Measurements from ENCODE around the gene NID1. TPM values are rescaled to one million over a fixed set of nuclear protein-coding genes. Genes with fewer than 3 reads are reported as not detected.
"Not testable (repeated sequence)": the region's sequence is repeated elsewhere in the genome, so short reads cannot be mapped to it uniquely, and the experiment has no call there.

Gene NID1
- total and polyA plus RNA-seq, 2 experiments from 2014 or later = 77.7 to 82.0 TPM

DNA sequence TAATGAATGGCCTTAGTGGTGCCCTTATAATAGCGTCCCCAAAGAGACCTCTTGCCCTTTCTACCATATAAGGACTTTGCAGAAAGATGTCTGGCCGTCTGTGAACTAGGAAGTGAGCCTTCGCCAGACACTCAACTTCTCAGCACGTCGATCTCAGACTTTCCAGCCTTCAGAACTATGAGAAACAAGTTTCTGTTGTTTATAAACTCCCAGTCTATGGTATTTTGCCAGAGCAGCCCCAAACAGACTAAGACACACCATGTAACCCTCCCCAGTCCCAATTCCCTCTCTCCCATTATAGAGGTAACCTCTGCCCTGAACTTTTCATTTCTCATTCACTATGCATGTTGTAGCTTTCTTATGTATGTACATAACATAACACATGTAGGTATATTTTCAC lies 55.7 kb downstream of the NID1 start:
- no peak overlapping the region for H3K9ac ChIP-seq
- H3K4me2 ChIP-seq (ENCODE audit: unreplicated experiment) = peak overlapping the region; percentile 72
- H3K4me3 ChIP-seq = no peak overlapping the region
- H3F3A ChIP-seq (ENCODE audit: insufficient read depth) = peaks cover 15% of the 10 kb centered on the region
- H3K9me2 ChIP-seq (ENCODE audit: insufficient read depth) = no peaks in the 10 kb centered on the region
- TF ChIP-seq EZH2phosphoT487 (IDR thresholded peaks at IDR 0.05; ENCODE audit: insufficient read depth, low read depth) (no peak), EZH2 (IDR thresholded peaks at IDR 0.05; ENCODE audit: insufficient read depth, poor library complexity, severe bottlenecking) (no peak)
- H3K4me1 ChIP-seq (ENCODE audit: insufficient read depth) = peaks cover 17% of the 10 kb centered on the region
- WGBS, 2 experiments (ENCODE audit: low coverage in 1 of 2, low lambda C conversion rate in 2 of 2, missing lambda C conversion rate in 2 of 2) = 92 to 98% methylated on average over 5 of the region's 5 CpGs
- no peak for DNase-seq
- H3K36me3 ChIP-seq (ENCODE audit: low read depth) = 0 out of 2 replicates have a peak, but pooled peaks cover 3% of the 10 kb centered on the region
- no peak overlapping the region for H2AFZ ChIP-seq
- H4K20me1 ChIP-seq (ENCODE audit: insufficient read depth) = no peaks in the 10 kb centered on the region
- H3K9me3 ChIP-seq (ENCODE audit: low read depth) = no peaks in the 10 kb centered on the region
- no peaks in the 10 kb centered on the region for H3K79me2 ChIP-seq (ENCODE audit: insufficient read depth)
- no peaks in the 10 kb centered on the region for H3K27me3 ChIP-seq (replicated peaks; ENCODE audit: insufficient read depth)
- in situ Hi-C loops (cut with MboI) = no loop called here
- H3K27ac ChIP-seq = peak overlapping the region; percentile 63

DNA sequence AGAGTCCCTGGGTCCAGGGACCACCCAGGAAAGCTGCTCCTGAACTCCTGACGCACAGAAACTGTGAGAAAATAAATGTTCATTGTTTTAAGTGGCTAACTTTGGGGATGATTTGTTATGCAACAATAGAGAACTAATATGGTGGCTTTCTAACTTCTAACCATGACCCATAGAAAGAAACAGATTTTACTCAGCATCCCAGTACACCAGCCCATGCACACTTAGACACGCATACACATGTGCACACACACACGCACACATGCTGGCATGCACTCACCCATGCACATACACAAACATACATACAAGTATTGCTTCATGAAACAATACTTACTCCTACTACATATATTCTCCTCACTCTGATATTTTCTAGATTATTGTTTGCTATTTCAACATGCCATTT lies 57.1 kb downstream of the NID1 start:
- in situ Hi-C loops (cut with MboI) = no loop called here
- peaks cover 21% of the 10 kb centered on the region for H3F3A ChIP-seq (ENCODE audit: insufficient read depth)
- H3K27me3 ChIP-seq (replicated peaks; ENCODE audit: insufficient read depth) = no peaks in the 10 kb centered on the region
- no peak overlapping the region for H3K4me3 ChIP-seq
- WGBS, 2 experiments (ENCODE audit: low coverage in 1 of 2, low lambda C conversion rate in 2 of 2, missing lambda C conversion rate in 2 of 2) = 95 to 99% methylated on average over 3 of the region's 3 CpGs
- TF ChIP-seq EZH2 (IDR thresholded peaks at IDR 0.05; ENCODE audit: insufficient read depth, poor library complexity, severe bottlenecking) (no peak), EZH2phosphoT487 (IDR thresholded peaks at IDR 0.05; ENCODE audit: insufficient read depth, low read depth) (no peak)
- 0 out of 2 replicates have a peak, but pooled peaks cover 3% of the 10 kb centered on the region for H3K36me3 ChIP-seq (ENCODE audit: low read depth)
- no peak overlapping the region for H2AFZ ChIP-seq
- DNase-seq = no peak
- H3K9me3 ChIP-seq (ENCODE audit: low read depth) = no peaks in the 10 kb centered on the region
- H3K27ac ChIP-seq = no peak overlapping the region
- H3K4me1 ChIP-seq (ENCODE audit: insufficient read depth) = peaks cover 17% of the 10 kb centered on the region
- no peaks in the 10 kb centered on the region for H4K20me1 ChIP-seq (ENCODE audit: insufficient read depth)
- no peaks in the 10 kb centered on the region for H3K9me2 ChIP-seq (ENCODE audit: insufficient read depth)
- no peak overlapping the region for H3K9ac ChIP-seq
- H3K4me2 ChIP-seq (ENCODE audit: unreplicated experiment) = no peak overlapping the region
- H3K79me2 ChIP-seq (ENCODE audit: insufficient read depth) = no peaks in the 10 kb centered on the region

DNA sequence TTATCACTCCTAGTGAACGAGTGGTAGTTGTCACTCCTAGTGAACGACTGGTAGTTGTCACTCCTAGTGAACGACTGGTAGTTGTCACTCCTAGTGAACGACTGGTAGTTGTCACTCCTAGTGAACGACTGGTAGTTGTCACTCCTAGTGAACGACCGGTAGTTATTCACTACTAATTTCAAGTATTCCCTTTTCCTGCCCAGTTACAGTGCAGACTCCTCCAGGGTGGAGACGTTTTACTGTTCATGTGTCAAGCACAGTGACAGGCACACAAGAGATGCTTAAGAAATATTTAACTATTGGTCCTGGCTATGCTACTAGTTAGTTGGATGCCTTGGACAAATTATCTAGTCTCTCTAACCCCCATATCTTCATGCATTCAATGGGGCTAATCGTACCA lies 61.8 kb downstream of the NID1 start:
- H3K9me2 ChIP-seq (ENCODE audit: insufficient read depth); in situ Hi-C loops (cut with MboI); H3K9me3 ChIP-seq (ENCODE audit: low read depth); H3K27me3 ChIP-seq (replicated peaks; ENCODE audit: insufficient read depth); DNase-seq; H3K4me3 ChIP-seq; H3K4me2 ChIP-seq (ENCODE audit: unreplicated experiment); H3K36me3 ChIP-seq (ENCODE audit: low read depth); H2AFZ ChIP-seq; H3F3A ChIP-seq (ENCODE audit: insufficient read depth); H4K20me1 ChIP-seq (ENCODE audit: insufficient read depth); H3K27ac ChIP-seq; H3K9ac ChIP-seq; H3K79me2 ChIP-seq (ENCODE audit: insufficient read depth): not testable (repeated sequence)
- 81 to 83% methylated on average over 9 of the region's 9 CpGs for WGBS, 2 experiments (ENCODE audit: low coverage in 1 of 2, low lambda C conversion rate in 2 of 2, missing lambda C conversion rate in 2 of 2)
- H3K4me1 ChIP-seq (ENCODE audit: insufficient read depth) = peaks cover 19% of the 10 kb centered on the region

DNA sequence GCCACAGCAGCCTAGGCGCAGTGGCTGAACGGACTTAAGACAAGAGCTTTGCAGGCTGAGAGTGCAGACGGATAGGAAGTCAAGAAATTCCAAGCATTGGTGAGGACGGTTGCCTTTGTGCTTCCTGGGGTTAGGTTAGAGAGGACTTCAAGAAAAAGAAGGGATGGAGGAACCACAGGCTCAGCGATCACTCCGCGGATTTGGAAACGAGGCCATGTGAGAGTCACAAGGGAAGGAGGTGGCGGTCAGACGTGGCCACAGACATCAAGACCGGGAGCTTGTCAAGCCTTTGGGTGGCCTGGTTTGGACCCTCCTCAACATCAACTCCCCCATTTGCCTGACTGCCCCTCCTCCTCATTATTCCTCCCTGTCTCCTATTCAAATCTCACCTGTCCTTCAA lies 62.3 kb downstream of the NID1 start:
- H3K9ac ChIP-seq = no peak overlapping the region
- TF ChIP-seq EZH2 (IDR thresholded peaks at IDR 0.05; ENCODE audit: insufficient read depth, poor library complexity, severe bottlenecking) (no peak), EZH2phosphoT487 (IDR thresholded peaks at IDR 0.05; ENCODE audit: insufficient read depth, low read depth) (no peak)
- H3K4me1 ChIP-seq (ENCODE audit: insufficient read depth) = peaks cover 19% of the 10 kb centered on the region
- in situ Hi-C loops (cut with MboI) = no loop called here
- 0 out of 2 replicates have a peak, but pooled peaks cover 3% of the 10 kb centered on the region for H3K36me3 ChIP-seq (ENCODE audit: low read depth)
- peaks cover 9% of the 10 kb centered on the region; the same call in 1 of the 2 replicates for H3F3A ChIP-seq (ENCODE audit: insufficient read depth)
- no peaks in the 10 kb centered on the region for H4K20me1 ChIP-seq (ENCODE audit: insufficient read depth)
- no peak overlapping the region for H3K4me2 ChIP-seq (ENCODE audit: unreplicated experiment)
- 93 to 94% methylated on average over 11 of the region's 11 CpGs for WGBS, 2 experiments (ENCODE audit: low coverage in 1 of 2, low lambda C conversion rate in 2 of 2, missing lambda C conversion rate in 2 of 2)
- no peaks in the 10 kb centered on the region for H3K9me3 ChIP-seq (ENCODE audit: low read depth)
- no peak overlapping the region for H3K27ac ChIP-seq
- H2AFZ ChIP-seq = no peak overlapping the region
- H3K4me3 ChIP-seq = no peak overlapping the region
- no peaks in the 10 kb centered on the region for H3K9me2 ChIP-seq (ENCODE audit: insufficient read depth)
- no peak for DNase-seq
- H3K79me2 ChIP-seq (ENCODE audit: insufficient read depth) = no peaks in the 10 kb centered on the region
- no peaks in the 10 kb centered on the region for H3K27me3 ChIP-seq (replicated peaks; ENCODE audit: insufficient read depth)

DNA sequence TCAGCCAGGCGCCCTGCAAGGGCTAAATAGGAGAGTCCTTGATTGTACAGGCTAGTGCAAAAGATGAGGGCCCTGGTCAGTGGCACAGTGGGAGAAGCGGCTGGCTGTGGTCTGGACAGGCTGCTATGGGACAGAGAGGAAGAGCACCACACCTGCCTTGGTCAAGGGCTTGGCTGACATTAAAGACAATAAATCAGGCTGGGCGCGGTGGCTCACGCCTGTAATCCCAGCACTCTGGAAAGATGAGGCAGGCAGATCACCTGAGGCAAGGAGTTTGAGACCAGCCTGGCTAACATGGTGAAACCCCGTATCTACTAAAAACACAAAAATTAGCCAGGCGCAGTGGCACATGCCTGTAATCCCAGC lies 62.9 kb downstream of the NID1 start:
- 98% methylated on average over 7 of the region's 7 CpGs for WGBS, 2 experiments (ENCODE audit: low coverage in 1 of 2, low lambda C conversion rate in 2 of 2, missing lambda C conversion rate in 2 of 2)
- in situ Hi-C loops (cut with MboI) = no loop called here
- H3K27ac ChIP-seq = no peak overlapping the region

More for the DNA sequence above, 62.9 kb downstream of the NID1 start:
- Histone ChIP-seq H3K4me2 (ENCODE audit: unreplicated experiment) (no peak overlapping the region), H3K4me1 (ENCODE audit: insufficient read depth) (peaks cover 19% of the 10 kb centered on the region), H3K79me2 (ENCODE audit: insufficient read depth) (no peaks in the 10 kb centered on the region), H3K4me3 (no peak overlapping the region), H3K36me3 (ENCODE audit: low read depth) (0 out of 2 replicates have a peak, but pooled peaks cover under 1% of the 10 kb centered on the region), H3F3A (ENCODE audit: insufficient read depth) (peaks cover 9% of the 10 kb centered on the region; the same call in 1 of the 2 replicates), H2AFZ (no peak overlapping the region), H3K9me3 (ENCODE audit: low read depth) (no peaks in the 10 kb centered on the region), H3K9ac (no peak overlapping the region), H4K20me1 (ENCODE audit: insufficient read depth) (no peaks in the 10 kb centered on the region), H3K9me2 (ENCODE audit: insufficient read depth) (no peaks in the 10 kb centered on the region), H3K27me3 (replicated peaks; ENCODE audit: insufficient read depth) (no peaks in the 10 kb centered on the region)
- no peak for DNase-seq
- TF ChIP-seq EZH2 (IDR thresholded peaks at IDR 0.05; ENCODE audit: insufficient read depth, poor library complexity, severe bottlenecking) (no peak), EZH2phosphoT487 (IDR thresholded peaks at IDR 0.05; ENCODE audit: insufficient read depth, low read depth) (no peak)
